GM19328 (cell line): ENCODE results near the gene MBP.

Experiments used
- ATAC-seq: cut with Tn5 transposase; IDR thresholded peaks from one replicate; pipeline ENCODE4 v1.9.1; 2021; ENCODE audit warnings: mild to moderate bottlenecking, moderate library complexity; ENCODE audit not compliant: unreplicated experiment

The MBP gene

GRCh38 chr18:77087393-77088141 lies 45.0 kb downstream of the MBP start:
- ATAC-seq: no peak

- ATAC-seq: no peak
These were observed 45.8 kb downstream of the MBP start for GRCh38 chr18:77086656-77087392.

- no peak for ATAC-seq
These were observed 46.5 kb downstream of the MBP start for GRCh38 chr18:77086034-77086433.

GRCh38 chr18:77084688-77085035 lies 47.9 kb downstream of the MBP start:
- ATAC-seq: no peak

- ATAC-seq: no peak
These were observed 50.1 kb downstream of the MBP start for GRCh38 chr18:77082316-77082955.

- ATAC-seq: no peak
These were observed 51.2 kb downstream of the MBP start for GRCh38 chr18:77081390-77081778.

- peak; percentile 88 for ATAC-seq
These were observed 52.5 kb downstream of the MBP start for GRCh38 chr18:77079954-77080682.

- no peak for ATAC-seq
These were observed 53.5 kb downstream of the MBP start for GRCh38 chr18:77079088-77079487.

- no peak for ATAC-seq
These were observed 53.9 kb downstream of the MBP start for GRCh38 chr18:77078690-77079070.

GRCh38 chr18:77077941-77078689 lies 54.5 kb downstream of the MBP start:
- no peak for ATAC-seq

- ATAC-seq: no peak
These were observed 55.2 kb downstream of the MBP start for GRCh38 chr18:77077401-77077800.

- ATAC-seq: no peak
These were observed 56.5 kb downstream of the MBP start for GRCh38 chr18:77076111-77076510.

- ATAC-seq: no peak
These were observed 58.2 kb downstream of the MBP start for GRCh38 chr18:77074431-77074830.

GRCh38 chr18:77073336-77074093 lies 59.1 kb downstream of the MBP start:
- ATAC-seq: no peak

- ATAC-seq: no peak
These were observed 60.0 kb downstream of the MBP start for GRCh38 chr18:77072566-77072965.

GRCh38 chr18:77071711-77072292 lies 60.8 kb downstream of the MBP start:
- ATAC-seq: no peak

- ATAC-seq: no peak
These were observed 61.5 kb downstream of the MBP start for GRCh38 chr18:77071061-77071460.

GRCh38 chr18:77070627-77071026 lies 62.0 kb downstream of the MBP start:
- ATAC-seq: no peak

GRCh38 chr18:77069931-77070330 lies 62.7 kb downstream of the MBP start:
- ATAC-seq: no peak

- ATAC-seq: no peak
These were observed 63.1 kb downstream of the MBP start for GRCh38 chr18:77069482-77069881.
